HCT116 (cell line): ENCODE results near the gene ANKRD44.

Source experiments
- EGR1 ChIP-seq: IDR thresholded peaks from 2 replicates; pipeline ENCODE4 v1.6.1; 2012; ENCODE audit warnings: low read depth
- EZH2 ChIP-seq: fragments of 200-600 bp; sonication (generic); IDR thresholded peaks from 2 replicates; pipeline ENCODE4 v1.6.1; 2017; ENCODE audit warnings: antibody characterized with exemption, mixed run types
- JUND ChIP-seq: IDR thresholded peaks from 2 replicates; pipeline ENCODE4 v1.6.1; 2012
- ZNF274 ChIP-seq: fragments of 200-500 bp; sonication (Bioruptor generic); IDR thresholded peaks from 2 replicates; pipeline ENCODE4 v1.6.1; 2014; ENCODE audit warnings: mild to moderate bottlenecking, low read depth, low read length, inconsistent platforms
- TF ChIP-seq, protein P1 (sequence below), 3 experiments: fragments of 200-600 bp in 1 of 3; sonication (generic) in 1 of 3; IDR thresholded peaks in 2 of 3; conservative IDR thresholded peaks in 1 of 3; 2 replicates each; pipeline ENCODE4 v1.5.1; 2012 to 2017; ENCODE audit warnings: low read depth in 2 of 3, low read length in 2 of 3, antibody characterized with exemption in 1 of 3, borderline replicate concordance in 1 of 3, control low read depth in 1 of 3, mild to moderate bottlenecking in 1 of 3, mixed read lengths in 1 of 3, mixed run types in 1 of 3, moderate library complexity in 1 of 3; ENCODE audit not compliant: insufficient read depth in 1 of 3
- TF ChIP-seq, protein P2 (sequence below): IDR thresholded peaks from 2 replicates; pipeline ENCODE4 v1.6.1; 2012
- TF ChIP-seq, protein P3 (sequence below): IDR thresholded peaks from 2 replicates; pipeline ENCODE4 v1.6.1; 2012
- TF ChIP-seq, protein P4 (sequence below): IDR thresholded peaks from 2 replicates; pipeline ENCODE4 v1.6.1; 2011; ENCODE audit warnings: mild to moderate bottlenecking, low read length, moderate library complexity; ENCODE audit not compliant: insufficient replicate concordance; ENCODE audit errors: extremely low read depth

DNA sequence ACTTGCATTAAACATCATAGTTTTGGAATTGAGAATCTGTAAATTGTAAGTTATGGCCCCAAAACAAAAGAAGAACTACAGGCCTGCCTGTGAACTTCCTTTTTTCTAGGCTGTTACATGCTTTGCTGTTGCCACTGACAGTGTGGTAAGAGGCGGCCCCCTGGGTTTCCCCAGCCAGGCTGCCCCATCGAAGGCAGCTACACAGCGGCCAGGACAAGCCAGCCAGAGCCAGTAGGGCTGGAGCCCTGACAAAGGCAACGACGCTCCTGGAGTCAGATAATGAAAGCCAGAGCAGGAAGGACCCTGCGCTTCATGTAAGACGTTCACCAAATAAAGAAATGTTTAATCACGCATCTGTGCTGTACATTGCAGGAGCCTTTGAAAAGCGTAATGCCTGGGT, 55.0 kb downstream of the ANKRD44 start:
- no peak for TF ChIP-seq ZNF274
- TF ChIP-seq, protein P1, sequence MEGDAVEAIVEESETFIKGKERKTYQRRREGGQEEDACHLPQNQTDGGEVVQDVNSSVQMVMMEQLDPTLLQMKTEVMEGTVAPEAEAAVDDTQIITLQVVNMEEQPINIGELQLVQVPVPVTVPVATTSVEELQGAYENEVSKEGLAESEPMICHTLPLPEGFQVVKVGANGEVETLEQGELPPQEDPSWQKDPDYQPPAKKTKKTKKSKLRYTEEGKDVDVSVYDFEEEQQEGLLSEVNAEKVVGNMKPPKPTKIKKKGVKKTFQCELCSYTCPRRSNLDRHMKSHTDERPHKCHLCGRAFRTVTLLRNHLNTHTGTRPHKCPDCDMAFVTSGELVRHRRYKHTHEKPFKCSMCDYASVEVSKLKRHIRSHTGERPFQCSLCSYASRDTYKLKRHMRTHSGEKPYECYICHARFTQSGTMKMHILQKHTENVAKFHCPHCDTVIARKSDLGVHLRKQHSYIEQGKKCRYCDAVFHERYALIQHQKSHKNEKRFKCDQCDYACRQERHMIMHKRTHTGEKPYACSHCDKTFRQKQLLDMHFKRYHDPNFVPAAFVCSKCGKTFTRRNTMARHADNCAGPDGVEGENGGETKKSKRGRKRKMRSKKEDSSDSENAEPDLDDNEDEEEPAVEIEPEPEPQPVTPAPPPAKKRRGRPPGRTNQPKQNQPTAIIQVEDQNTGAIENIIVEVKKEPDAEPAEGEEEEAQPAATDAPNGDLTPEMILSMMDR (IDR thresholded peaks at IDR 0.05 in 2 of 3, conservative IDR thresholded peaks at IDR 0.05 in 1 of 3; ENCODE audit: borderline replicate concordance in 1 of 3, insufficient read depth in 1 of 3, low read depth in 2 of 3, low read length in 2 of 3): no peak
- TF ChIP-seq, protein P2, sequence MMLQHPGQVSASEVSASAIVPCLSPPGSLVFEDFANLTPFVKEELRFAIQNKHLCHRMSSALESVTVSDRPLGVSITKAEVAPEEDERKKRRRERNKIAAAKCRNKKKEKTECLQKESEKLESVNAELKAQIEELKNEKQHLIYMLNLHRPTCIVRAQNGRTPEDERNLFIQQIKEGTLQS: no peak
- TF ChIP-seq JUND: no peak
- TF ChIP-seq EGR1: no peak
- TF ChIP-seq, protein P3, sequence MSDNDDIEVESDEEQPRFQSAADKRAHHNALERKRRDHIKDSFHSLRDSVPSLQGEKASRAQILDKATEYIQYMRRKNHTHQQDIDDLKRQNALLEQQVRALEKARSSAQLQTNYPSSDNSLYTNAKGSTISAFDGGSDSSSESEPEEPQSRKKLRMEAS: no peak
- no peak for TF ChIP-seq EZH2
- TF ChIP-seq, protein P4, sequence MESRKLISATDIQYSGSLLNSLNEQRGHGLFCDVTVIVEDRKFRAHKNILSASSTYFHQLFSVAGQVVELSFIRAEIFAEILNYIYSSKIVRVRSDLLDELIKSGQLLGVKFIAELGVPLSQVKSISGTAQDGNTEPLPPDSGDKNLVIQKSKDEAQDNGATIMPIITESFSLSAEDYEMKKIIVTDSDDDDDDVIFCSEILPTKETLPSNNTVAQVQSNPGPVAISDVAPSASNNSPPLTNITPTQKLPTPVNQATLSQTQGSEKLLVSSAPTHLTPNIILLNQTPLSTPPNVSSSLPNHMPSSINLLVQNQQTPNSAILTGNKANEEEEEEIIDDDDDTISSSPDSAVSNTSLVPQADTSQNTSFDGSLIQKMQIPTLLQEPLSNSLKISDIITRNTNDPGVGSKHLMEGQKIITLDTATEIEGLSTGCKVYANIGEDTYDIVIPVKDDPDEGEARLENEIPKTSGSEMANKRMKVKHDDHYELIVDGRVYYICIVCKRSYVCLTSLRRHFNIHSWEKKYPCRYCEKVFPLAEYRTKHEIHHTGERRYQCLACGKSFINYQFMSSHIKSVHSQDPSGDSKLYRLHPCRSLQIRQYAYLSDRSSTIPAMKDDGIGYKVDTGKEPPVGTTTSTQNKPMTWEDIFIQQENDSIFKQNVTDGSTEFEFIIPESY: no peak
